HEK293 (cell line): ENCODE results near the gene SMO.

Experiments
- CTCF ChIA-PET: fragments of 350-600 bp; formaldehyde crosslinking; extraction: SDS; loops from one replicate; lab custom pipeline; 2021; ENCODE audit warnings: antibody characterized with exemption; lab: Yijun Ruan, JAX
- POLR2A ChIA-PET: fragments of 300-600 bp; formaldehyde crosslinking; extraction: SDS; loops from one replicate; lab custom pipeline; 2020; ENCODE audit warnings: antibody characterized with exemption, inconsistent platforms; lab: Yijun Ruan, JAX
- H3K27ac ChIP-seq: fragments of 200-500 bp; sonication (Bioruptor generic); 2 replicates; pipeline ENCODE4 v1.5.1; 2014; ENCODE audit warnings: low read depth, low read length, control low read depth, inconsistent platforms; ENCODE audit errors: extremely low read depth
- H3K36me3 ChIP-seq, 2 experiments: fragments of 200-500 bp in 1 of 2; sonication (Bioruptor generic) in 1 of 2; 1 replicate in 1 of 2; 2 replicates in 1 of 2; pipeline ENCODE4 v1.5.1; 2014 to 2017; ENCODE audit warnings: inconsistent platforms in 2 of 2, low read length in 2 of 2; ENCODE audit not compliant: control insufficient read depth in 2 of 2, insufficient read depth in 1 of 2
- H3K4me1 ChIP-seq: fragments of 200-500 bp; sonication (Bioruptor generic); 2 replicates; pipeline ENCODE4 v1.5.1; 2014; ENCODE audit warnings: mild to moderate bottlenecking, low read length, inconsistent platforms; ENCODE audit not compliant: control insufficient read depth, insufficient read depth
- H3K4me3 ChIP-seq: 2 replicates; pipeline ENCODE4 v1.5.1; 2011; ENCODE audit warnings: low read depth, mild to moderate bottlenecking, control low read depth, low read length, moderate library complexity
- H3K9me3 ChIP-seq: fragments of 200-500 bp; sonication (Bioruptor generic); 2 replicates; pipeline ENCODE4 v1.5.1; 2014; ENCODE audit warnings: low read depth, low read length, inconsistent platforms; ENCODE audit not compliant: control insufficient read depth, insufficient read depth
- GLIS1 ChIP-seq: fragments of 450-650 bp; formaldehyde crosslinking; IDR thresholded peaks from 2 replicates; pipeline ENCODE4 v1.5.1; 2016; ENCODE audit warnings: missing biosample characterization, missing genetic modification characterization
- HOXD13 ChIP-seq: sonication (generic); formaldehyde crosslinking; IDR thresholded peaks from 2 replicates; pipeline ENCODE4 v1.8.0; 2022; ENCODE audit warnings: missing genetic modification reagents, borderline replicate concordance
- KLF17 ChIP-seq: fragments of 450-650 bp; formaldehyde crosslinking; IDR thresholded peaks from 2 replicates; pipeline ENCODE4 v1.5.1; 2016; ENCODE audit warnings: missing biosample characterization, missing genetic modification characterization
- MZF1 ChIP-seq: fragments of 450-650 bp; formaldehyde crosslinking; IDR thresholded peaks from 2 replicates; pipeline ENCODE4 v1.5.1; 2017; ENCODE audit warnings: missing biosample characterization, missing genetic modification characterization, borderline replicate concordance
- REST ChIP-seq: fragments of 450-650 bp; formaldehyde crosslinking; IDR thresholded peaks from 2 replicates; pipeline ENCODE4 v1.5.1; 2016; ENCODE audit warnings: missing biosample characterization, missing genetic modification characterization
- SP7 ChIP-seq: fragments of 450-650 bp; formaldehyde crosslinking; IDR thresholded peaks from 2 replicates; pipeline ENCODE4 v1.5.1; 2016; ENCODE audit warnings: missing biosample characterization, missing genetic modification characterization
- ZBTB10 ChIP-seq: fragments of 450-650 bp; formaldehyde crosslinking; IDR thresholded peaks from 2 replicates; pipeline ENCODE4 v1.5.1; 2016; ENCODE audit warnings: missing biosample characterization, missing genetic modification characterization
- ZBTB20 ChIP-seq: fragments of 450-650 bp; formaldehyde crosslinking; IDR thresholded peaks from 2 replicates; pipeline ENCODE4 v1.5.1; 2016; ENCODE audit warnings: missing biosample characterization, missing genetic modification characterization
- ZBTB48 ChIP-seq: fragments of 450-650 bp; formaldehyde crosslinking; IDR thresholded peaks from 2 replicates; pipeline ENCODE4 v1.5.1; 2016; ENCODE audit warnings: missing biosample characterization, missing genetic modification characterization
- ZFP69B ChIP-seq: fragments of 450-650 bp; formaldehyde crosslinking; IDR thresholded peaks from 2 replicates; pipeline ENCODE4 v1.5.1; 2016; ENCODE audit warnings: missing biosample characterization, missing genetic modification characterization
- ZNF433 ChIP-seq: fragments of 450-650 bp; formaldehyde crosslinking; IDR thresholded peaks from 2 replicates; pipeline ENCODE4 v1.5.1; 2016; ENCODE audit warnings: missing biosample characterization, missing genetic modification characterization, low read depth
- ZNF513 ChIP-seq: fragments of 450-650 bp; IDR thresholded peaks from 2 replicates; pipeline ENCODE4 v1.5.1; 2018; ENCODE audit warnings: missing biosample characterization, missing genetic modification characterization
- ZNF514 ChIP-seq: fragments of 450-650 bp; formaldehyde crosslinking; IDR thresholded peaks from 2 replicates; pipeline ENCODE4 v1.5.1; 2016; ENCODE audit warnings: missing biosample characterization, missing genetic modification characterization
- ZNF585B ChIP-seq: fragments of 450-650 bp; formaldehyde crosslinking; IDR thresholded peaks from 2 replicates; pipeline ENCODE4 v1.5.1; 2016; ENCODE audit warnings: missing biosample characterization, missing genetic modification characterization
- ZNF610 ChIP-seq: fragments of 450-650 bp; formaldehyde crosslinking; IDR thresholded peaks from 2 replicates; pipeline ENCODE4 v1.5.1; 2016; ENCODE audit warnings: missing biosample characterization, missing genetic modification characterization, borderline replicate concordance
- ZNF639 ChIP-seq: fragments of 450-650 bp; formaldehyde crosslinking; IDR thresholded peaks from 2 replicates; pipeline ENCODE4 v1.5.1; 2016; ENCODE audit warnings: missing biosample characterization, missing genetic modification characterization
- ZNF747 ChIP-seq: fragments of 450-650 bp; formaldehyde crosslinking; IDR thresholded peaks from 2 replicates; pipeline ENCODE4 v1.5.1; 2016; ENCODE audit warnings: missing biosample characterization, missing genetic modification characterization
- ZNF76 ChIP-seq: fragments of 450-650 bp; formaldehyde crosslinking; IDR thresholded peaks from 2 replicates; pipeline ENCODE4; 2016; ENCODE audit warnings: low read depth, missing biosample characterization, missing genetic modification characterization, borderline replicate concordance
- ZSCAN5A ChIP-seq: fragments of 450-650 bp; formaldehyde crosslinking; IDR thresholded peaks from 2 replicates; pipeline ENCODE4 v1.5.1; 2016; ENCODE audit warnings: missing biosample characterization, missing genetic modification characterization

Gene SMO

GRCh38 chr7:129146237-129146979, 42.0 kb upstream of the SMO start:
- POLR2A ChIA-PET: interaction anchor here (1.3 kb wide), 1 partner anchor 21 kb away, joined by 3 read pairs; no protein-coding TSS in a partner anchor
- TF ChIP-seq REST (tag by site-specific recombination): no peak
- no peak for TF ChIP-seq ZNF513 (tag by site-specific recombination)
- TF ChIP-seq ZBTB48 (tag by site-specific recombination): no peak
- TF ChIP-seq MZF1: no peak
- no peak for TF ChIP-seq ZBTB10 (tag by site-specific recombination)
- no peak for TF ChIP-seq ZSCAN5A
- no peak for TF ChIP-seq ZNF610
- no peak for TF ChIP-seq ZNF747 (tag by site-specific recombination)
- TF ChIP-seq ZNF76: no peak
- no peak for TF ChIP-seq ZNF585B (tag by site-specific recombination)
- TF ChIP-seq HOXD13 (CRISPR knock-in tag): no peak
- no peak for TF ChIP-seq SP7 (tag by site-specific recombination)
- no peak for TF ChIP-seq GLIS1 (tag by site-specific recombination)
- no peak for TF ChIP-seq KLF17 (tag by site-specific recombination)
- no peak for TF ChIP-seq ZBTB20 (tag by site-specific recombination)
- TF ChIP-seq ZNF514: no peak
- no peak for TF ChIP-seq ZFP69B (tag by site-specific recombination)
- TF ChIP-seq ZNF433 (tag by site-specific recombination): no peak
- TF ChIP-seq ZNF639: no peak
- TF ChIP-seq, all 188 proteins: peak for 0
- no peak overlapping the region for H3K27ac ChIP-seq
- CTCF ChIA-PET: interaction anchor here (0.9 to 1.3 kb wide), 3 partner anchors 13 to 29 kb away, joined by 3 to 11 read pairs (median 3); no protein-coding TSS in a partner anchor
- no peaks in the 10 kb centered on the region for H3K9me3 ChIP-seq
- no peak overlapping the region for H3K4me3 ChIP-seq
- H3K4me1 ChIP-seq: 0 out of 2 replicates have a peak, but pooled peaks cover 2% of the 10 kb centered on the region
- no peaks in the 10 kb centered on the region for H3K36me3 ChIP-seq
